ENCODE data around the gene BPI. TPM values are rescaled to one million over a fixed set of nuclear protein-coding genes. Genes with fewer than 3 reads are reported as not detected.

BPI gene
- total RNA-seq, 1 experiment from 2014 or later: not detected

DNA sequence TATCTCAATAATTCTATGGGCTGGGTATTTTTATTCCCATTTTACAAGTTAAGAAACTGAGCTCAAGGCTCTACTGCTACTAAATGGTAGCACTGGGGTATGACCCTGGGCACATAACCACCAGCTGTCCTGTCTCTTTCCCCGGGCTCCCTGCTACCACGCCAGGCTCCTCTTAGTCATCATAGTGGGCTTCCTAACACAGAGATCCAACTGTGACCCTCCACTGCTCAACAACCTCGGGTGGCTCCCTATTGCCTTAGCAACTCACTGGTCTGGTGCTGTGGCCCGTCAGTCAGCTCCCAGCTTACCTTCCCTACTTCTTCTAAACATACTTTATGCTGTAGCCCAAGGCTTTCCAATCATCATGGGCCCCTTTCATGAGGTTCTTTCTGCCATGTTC is 47.9 kb upstream of the BPI start:
- H3K27ac ChIP-seq (ENCODE audit: low read depth, low read length): no peak overlapping the region
- no peak for TF ChIP-seq SRF (IDR thresholded peaks at IDR 0.05; ENCODE audit: low read depth)
- no peak for TF ChIP-seq POLR2AphosphoS5 (IDR thresholded peaks at IDR 0.05; ENCODE audit: low read depth, low read length)
- no TSS peak for BruUV-seq (replicated peaks)
- no peaks in the 10 kb centered on the region for H3K9me3 ChIP-seq (ENCODE audit: control insufficient read depth in 1 of 2, insufficient read depth in 1 of 2, low read depth in 1 of 2, low read length in 2 of 2)
- H3K4me2 ChIP-seq (ENCODE audit: low read length): no peak overlapping the region
- H3K4me1 ChIP-seq (ENCODE audit: control insufficient read depth in 1 of 2, insufficient read depth in 2 of 2, low read length in 2 of 2): no peaks in the 10 kb centered on the region
- no peaks in the 10 kb centered on the region for H3K79me2 ChIP-seq (ENCODE audit: insufficient read depth, low read length)
- DNase-seq (ENCODE audit: low read depth, low spot score) (no peak), ATAC-seq (no peak)
- H4K20me1 ChIP-seq (ENCODE audit: insufficient read depth): no peaks in the 10 kb centered on the region
- H3K9ac ChIP-seq (ENCODE audit: low read length): no peak overlapping the region
- ChIA-PET RAD21 (ENCODE audit: low non-redundant PET in 1 of 2, low total read pairs in 2 of 2, uncharacterized antibody in 2 of 2, unreplicated experiment in 2 of 2) (no interaction called here), POLR2A (no interaction called here), CTCF (interaction anchor here (0.7 kb wide), 1 partner anchor 35 kb away, joined by 3 read pairs; no protein-coding TSS in a partner anchor)
- intact Hi-C loops (cut with micrococcal nuclease): no loop called here
- H3K4me3 ChIP-seq (replicated peaks in 1 of 2; ENCODE audit: low read depth in 1 of 2, low read length in 2 of 2): no peak overlapping the region
- H2AFZ ChIP-seq (ENCODE audit: low read depth, low read length, poor library complexity, severe bottlenecking): no peak overlapping the region
- no peaks in the 10 kb centered on the region for H3K27me3 ChIP-seq (ENCODE audit: insufficient read depth, low read length)
- no peaks in the 10 kb centered on the region for H3K9me2 ChIP-seq (ENCODE audit: insufficient read depth)
- H3K36me3 ChIP-seq (ENCODE audit: control insufficient read depth in 1 of 2, insufficient read depth in 2 of 2, low read length in 2 of 2): no peaks in the 10 kb centered on the region

DNA sequence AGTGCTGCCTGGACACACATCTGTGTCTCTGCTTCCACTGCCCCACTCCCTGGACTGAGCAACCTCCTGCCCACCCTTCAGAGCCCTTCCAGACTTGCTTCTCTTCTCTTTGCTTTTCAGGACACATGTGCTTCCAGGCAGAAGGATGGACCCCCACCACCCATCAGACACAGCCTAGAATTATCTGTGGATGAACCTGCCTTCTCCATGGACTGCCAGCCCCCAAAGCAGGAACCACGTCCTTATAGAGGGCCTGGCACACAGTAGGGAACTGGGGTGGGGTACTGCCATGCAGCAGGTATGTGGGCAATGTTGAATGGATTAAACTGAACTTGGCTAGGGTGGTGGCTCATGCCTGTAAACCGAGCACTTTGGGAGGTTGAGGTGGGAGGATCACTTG is 47.0 kb upstream of the BPI start:
- RAD21 ChIA-PET (ENCODE audit: low non-redundant PET in 1 of 2, low total read pairs in 2 of 2, uncharacterized antibody in 2 of 2, unreplicated experiment in 2 of 2): no interaction called here
- intact Hi-C loops (cut with micrococcal nuclease): no loop called here
- Histone ChIP-seq H3K9me3 (ENCODE audit: control insufficient read depth in 1 of 2, insufficient read depth in 1 of 2, low read depth in 1 of 2, low read length in 2 of 2) (no peaks in the 10 kb centered on the region), H3K4me3 (replicated peaks in 1 of 2; ENCODE audit: low read depth in 1 of 2, low read length in 2 of 2) (no peak overlapping the region), H3K27ac (ENCODE audit: low read depth, low read length) (no peak overlapping the region), H3K27me3 (ENCODE audit: insufficient read depth, low read length) (no peaks in the 10 kb centered on the region), H3K4me1 (ENCODE audit: control insufficient read depth in 1 of 2, insufficient read depth in 2 of 2, low read length in 2 of 2) (no peaks in the 10 kb centered on the region), H4K20me1 (ENCODE audit: insufficient read depth) (no peaks in the 10 kb centered on the region), H3K79me2 (ENCODE audit: insufficient read depth, low read length) (no peaks in the 10 kb centered on the region), H3K4me2 (ENCODE audit: low read length) (no peak overlapping the region), H3K36me3 (ENCODE audit: control insufficient read depth in 1 of 2, insufficient read depth in 2 of 2, low read length in 2 of 2) (no peaks in the 10 kb centered on the region), H3K9me2 (ENCODE audit: insufficient read depth) (no peaks in the 10 kb centered on the region), H2AFZ (ENCODE audit: low read depth, low read length, poor library complexity, severe bottlenecking) (no peak overlapping the region), H3K9ac (ENCODE audit: low read length) (no peak overlapping the region)
- DNase-seq (ENCODE audit: low read depth, low spot score) (no peak), ATAC-seq (no peak)
- POLR2A ChIA-PET: no interaction called here
- no TSS peak for BruUV-seq (replicated peaks)
- CTCF ChIA-PET: no interaction called here
- TF ChIP-seq SIN3A (IDR thresholded peaks at IDR 0.05; ENCODE audit: low read depth) (no peak), ZFX (IDR thresholded peaks at IDR 0.05) (no peak), EGR1 (IDR thresholded peaks at IDR 0.05; ENCODE audit: low read depth) (no peak), POLR2AphosphoS5 (IDR thresholded peaks at IDR 0.05; ENCODE audit: low read depth, low read length) (no peak), TCF7L2 (IDR thresholded peaks at IDR 0.05; ENCODE audit: borderline replicate concordance, extremely low read depth, insufficient read depth, insufficient read length) (no peak), EZH2 (IDR thresholded peaks at IDR 0.05) (no peak), CEBPB (IDR thresholded peaks at IDR 0.05; ENCODE audit: low read depth) (no peak)
